Stomach (tissue), 4 donors: ENCODE measurements around the gene ACER1.

ENCODE experiments used
- EP300 ChIP-seq: sonication (generic); formaldehyde crosslinking; IDR thresholded peaks from one replicate; pipeline ENCODE4 v1.6.1; 2017; ENCODE audit warnings: antibody characterized with exemption
- POLR2A ChIP-seq, 4 donors: fragments of 450-650 bp; IDR thresholded peaks; one replicate each; pipeline ENCODE4 v1.6.1; 2016; ENCODE audit warnings: antibody characterized with exemption in 4 of 4, control low read depth in 2 of 4, mild to moderate bottlenecking in 1 of 4, moderate library complexity in 1 of 4
- TF ChIP-seq, protein P1 (sequence below), 7 experiments: fragments of 450-650 bp in 4 of 7; fragments of 200-600 bp in 3 of 7; sonication (generic) in 3 of 7; IDR thresholded peaks; one replicate each; pipeline ENCODE4 v1.5.1; 2016 to 2019; ENCODE audit warnings: antibody characterized with exemption in 7 of 7, control low read depth in 2 of 7, mild to moderate bottlenecking in 1 of 7

DNA sequence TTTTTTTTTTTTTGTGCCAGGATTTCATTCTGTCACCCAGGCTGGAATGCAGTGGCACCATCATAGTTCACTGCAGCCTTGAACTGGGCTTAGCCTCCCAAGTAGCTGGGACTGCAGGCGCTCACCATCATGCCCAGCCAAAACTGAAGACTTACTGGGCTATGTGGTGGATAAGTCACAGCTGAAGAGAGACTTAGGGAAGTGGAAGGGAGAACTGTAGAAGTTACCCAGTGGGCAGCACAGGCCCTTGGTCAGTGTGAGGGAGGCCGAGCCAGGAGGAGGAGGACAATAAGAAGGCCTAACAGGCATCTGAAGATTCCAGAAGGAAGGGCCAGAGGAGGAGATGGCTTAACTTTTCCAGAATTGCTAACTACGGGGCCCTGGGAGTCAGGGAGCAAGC, 46.3 kb upstream of the ACER1 start:
- TF ChIP-seq, protein P1, sequence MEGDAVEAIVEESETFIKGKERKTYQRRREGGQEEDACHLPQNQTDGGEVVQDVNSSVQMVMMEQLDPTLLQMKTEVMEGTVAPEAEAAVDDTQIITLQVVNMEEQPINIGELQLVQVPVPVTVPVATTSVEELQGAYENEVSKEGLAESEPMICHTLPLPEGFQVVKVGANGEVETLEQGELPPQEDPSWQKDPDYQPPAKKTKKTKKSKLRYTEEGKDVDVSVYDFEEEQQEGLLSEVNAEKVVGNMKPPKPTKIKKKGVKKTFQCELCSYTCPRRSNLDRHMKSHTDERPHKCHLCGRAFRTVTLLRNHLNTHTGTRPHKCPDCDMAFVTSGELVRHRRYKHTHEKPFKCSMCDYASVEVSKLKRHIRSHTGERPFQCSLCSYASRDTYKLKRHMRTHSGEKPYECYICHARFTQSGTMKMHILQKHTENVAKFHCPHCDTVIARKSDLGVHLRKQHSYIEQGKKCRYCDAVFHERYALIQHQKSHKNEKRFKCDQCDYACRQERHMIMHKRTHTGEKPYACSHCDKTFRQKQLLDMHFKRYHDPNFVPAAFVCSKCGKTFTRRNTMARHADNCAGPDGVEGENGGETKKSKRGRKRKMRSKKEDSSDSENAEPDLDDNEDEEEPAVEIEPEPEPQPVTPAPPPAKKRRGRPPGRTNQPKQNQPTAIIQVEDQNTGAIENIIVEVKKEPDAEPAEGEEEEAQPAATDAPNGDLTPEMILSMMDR (IDR thresholded peaks at IDR 0.05) = no peak
- TF ChIP-seq EP300 (no peak), POLR2A (IDR thresholded peaks at IDR 0.05) (no peak)
